GM18511 (cell line): ENCODE data around the gene TOMM22.

Source experiments
- ATAC-seq: cut with Tn5 transposase; IDR thresholded peaks from one replicate; pipeline ENCODE4 v1.9.1; 2021; ENCODE audit warnings: mild to moderate bottlenecking, moderate library complexity; ENCODE audit not compliant: unreplicated experiment

TOMM22 gene

GRCh38 chr22:38732251-38732815, 50.6 kb downstream of the TOMM22 start:
- ATAC-seq = no peak

DNA sequence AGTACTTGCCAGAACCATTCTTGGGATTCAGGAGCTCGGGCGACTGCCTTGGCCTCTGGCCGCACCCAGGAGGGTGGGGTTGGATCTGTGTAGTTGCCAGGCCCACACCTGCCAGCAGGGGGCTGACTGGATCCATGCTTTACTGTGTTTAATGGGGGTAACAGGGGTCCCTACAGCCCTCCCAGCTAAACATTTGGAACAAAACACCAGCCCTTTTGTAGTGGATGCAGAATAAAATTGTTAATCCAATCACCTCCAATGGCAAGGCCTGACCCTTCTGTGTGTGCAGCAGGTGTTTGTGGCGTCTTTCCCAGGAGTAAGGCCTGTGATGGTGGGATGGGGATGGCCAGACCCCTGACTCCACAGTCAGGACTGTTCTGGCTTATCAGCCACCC, 51.6 kb downstream of the TOMM22 start:
- ATAC-seq = no peak

DNA sequence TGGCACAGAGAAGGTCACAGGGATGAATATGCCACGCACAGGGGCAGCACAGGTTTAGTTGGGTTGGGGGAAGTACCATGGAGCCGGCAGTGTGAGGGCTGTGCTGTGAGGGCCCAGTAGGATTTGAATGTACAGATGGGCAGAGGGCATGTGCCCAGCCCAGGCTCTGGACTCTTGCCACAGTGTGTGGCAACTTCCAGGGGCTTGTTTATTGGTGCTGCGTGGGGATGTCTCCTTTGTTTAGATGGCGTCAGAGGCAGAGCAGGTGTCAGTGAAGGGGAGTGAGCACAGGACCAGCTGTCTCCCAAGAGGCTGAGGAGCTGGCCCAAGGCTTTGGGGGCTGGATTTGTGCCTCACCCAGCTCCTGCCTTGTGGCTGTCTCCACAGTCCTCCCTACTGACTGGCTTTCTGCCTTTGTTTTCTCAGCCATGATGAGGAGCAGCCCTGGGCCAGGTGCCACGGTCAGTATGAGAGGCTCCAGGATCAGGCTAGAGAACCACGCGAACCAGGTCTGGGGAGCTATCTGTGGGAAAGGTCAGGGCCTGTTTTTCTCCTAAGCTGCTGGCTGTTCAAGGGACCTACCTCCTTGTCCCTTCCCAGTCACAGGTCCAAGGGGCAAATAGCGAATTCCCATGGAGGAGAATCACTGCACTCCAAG, 52.1 kb downstream of the TOMM22 start:
- no peak for ATAC-seq

DNA sequence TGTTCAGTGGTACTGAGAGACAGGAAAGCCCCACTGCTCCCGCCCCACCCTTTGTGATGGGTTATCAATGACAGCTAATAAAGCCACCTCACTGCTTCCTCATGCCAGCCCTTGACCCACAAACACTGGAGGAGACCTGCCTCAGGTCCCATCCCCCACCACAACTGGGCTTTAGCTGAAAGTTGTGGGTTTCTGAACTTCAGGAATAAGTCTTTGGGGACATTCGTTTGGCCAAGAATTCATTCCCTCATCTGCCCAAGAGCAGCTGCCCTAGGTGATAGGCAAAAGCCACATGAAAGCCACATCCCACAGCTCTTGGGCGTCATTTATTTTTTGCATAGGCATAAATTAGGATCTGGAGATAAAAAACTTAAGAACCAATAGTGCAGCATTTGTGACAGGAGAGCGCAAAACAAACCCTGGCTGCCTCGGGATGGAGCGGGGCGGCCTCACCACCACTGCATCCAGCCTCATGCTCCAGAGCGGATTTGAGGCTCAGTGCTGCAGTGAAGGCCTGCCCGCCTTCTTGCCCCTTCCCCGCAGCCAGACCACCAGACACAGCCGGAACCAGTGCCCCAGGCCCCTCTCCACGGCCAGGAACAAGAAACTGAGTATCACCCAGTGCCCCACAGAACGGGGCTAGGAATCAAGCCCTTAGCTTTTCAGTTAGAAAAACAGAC, 52.8 kb downstream of the TOMM22 start:
- no peak for ATAC-seq
